CD4-positive, alpha-beta T cell treated with Interleukin-21 for 1 hour (primary cell): ENCODE data around the gene ST3GAL3.
"Not testable (repeated sequence)": the region's sequence is repeated elsewhere in the genome, so short reads cannot be mapped to it uniquely, and the experiment has no call there.

Source experiments
- DNase-seq: peaks from one replicate; pipeline ENCODE4 v3.0.0-alpha.2; 2020

ST3GAL3 gene

GRCh38 chr1:43704838-43705237 is 2.5 kb upstream of the ST3GAL3 start:
- DNase-seq: no peak

- DNase-seq: no peak
Observed at GRCh38 chr1:43705334-43705733, 2.0 kb upstream of the ST3GAL3 start.

- DNase-seq: no peak
Observed at GRCh38 chr1:43705982-43706597, 1.2 kb upstream of the ST3GAL3 start.

- peak; percentile 12 for DNase-seq
Observed at GRCh38 chr1:43706598-43707189, 642 bp upstream of the ST3GAL3 start.

DNA sequence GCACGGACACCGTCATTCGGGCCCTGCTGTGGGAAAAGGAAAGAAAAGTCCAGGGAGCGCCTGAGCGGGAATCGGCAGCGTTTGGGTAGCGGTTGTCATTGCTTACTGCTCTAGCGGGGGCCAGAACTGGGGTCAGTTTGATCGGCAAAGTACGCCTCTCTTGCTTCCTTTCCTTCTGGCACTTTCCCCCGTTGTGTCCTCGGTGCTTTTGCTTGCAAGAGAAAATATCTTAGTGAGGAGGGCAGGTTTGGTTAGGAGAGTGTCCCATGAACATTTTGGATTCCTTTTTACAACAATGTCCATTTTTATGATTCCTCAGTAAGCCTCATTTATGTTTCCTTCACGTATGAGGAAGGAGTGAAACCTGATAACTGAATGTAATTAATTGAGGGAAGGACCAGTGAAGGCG is 670 bp downstream of the ST3GAL3 start:
- DNase-seq: no peak

DNA sequence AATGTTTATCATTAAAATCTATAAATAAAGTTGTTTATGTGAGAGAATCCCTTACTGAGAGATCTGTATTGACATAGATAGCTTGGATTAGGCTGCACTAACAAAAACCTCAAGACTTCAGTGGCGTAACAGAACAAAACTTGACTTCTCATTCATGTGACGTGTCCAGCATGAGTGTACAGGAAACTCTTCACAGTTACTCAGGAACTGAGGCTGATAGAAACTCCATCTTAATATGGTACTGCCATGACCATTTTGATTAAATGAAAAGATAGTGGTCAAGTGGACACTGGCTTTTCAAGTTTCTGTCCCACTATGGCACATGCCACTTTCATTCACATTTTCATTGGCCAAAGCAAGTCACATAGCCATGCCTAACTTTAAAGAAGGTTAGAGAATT is 3.7 kb downstream of the ST3GAL3 start:
- no peak for DNase-seq

DNA sequence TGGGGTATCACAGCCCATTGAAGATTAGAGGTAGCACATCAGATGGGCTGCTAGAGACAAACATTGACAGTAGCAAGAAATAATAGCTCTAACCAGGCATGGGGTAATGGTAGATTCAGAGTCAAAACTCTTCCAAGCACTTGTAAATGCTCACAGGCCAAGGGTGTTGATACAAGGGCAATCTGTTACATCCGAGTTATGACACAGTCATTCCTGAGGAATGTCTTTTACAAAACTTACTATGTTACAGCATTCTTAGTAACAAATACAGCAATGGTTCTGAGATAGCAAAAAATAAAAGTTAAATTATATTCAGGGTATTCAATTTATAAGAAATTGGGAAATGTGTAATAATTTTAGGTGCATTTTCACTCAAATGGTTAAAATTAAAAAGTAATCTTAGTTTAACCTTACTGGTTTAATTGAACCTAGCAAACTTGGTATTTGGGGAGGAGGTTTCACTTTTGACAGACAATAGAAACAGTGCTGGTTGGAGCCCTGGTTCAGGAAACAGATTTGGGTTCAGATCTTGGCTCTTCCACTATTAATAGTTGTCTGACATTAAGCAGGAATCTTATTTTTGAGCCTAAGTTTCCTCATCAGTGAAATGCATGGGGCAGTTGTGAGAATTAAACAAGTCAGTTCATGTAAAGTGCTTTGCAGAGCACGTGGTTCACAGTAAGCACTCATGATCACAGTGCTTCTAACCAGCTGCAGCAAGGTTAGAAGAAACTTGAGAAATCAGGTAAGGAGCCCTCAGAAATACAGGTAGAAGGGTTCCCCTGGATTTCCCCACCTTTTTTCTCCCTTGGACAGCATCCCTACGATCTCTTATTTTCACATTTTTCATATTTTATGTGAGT is 4.4 kb downstream of the ST3GAL3 start:
- no peak for DNase-seq

DNA sequence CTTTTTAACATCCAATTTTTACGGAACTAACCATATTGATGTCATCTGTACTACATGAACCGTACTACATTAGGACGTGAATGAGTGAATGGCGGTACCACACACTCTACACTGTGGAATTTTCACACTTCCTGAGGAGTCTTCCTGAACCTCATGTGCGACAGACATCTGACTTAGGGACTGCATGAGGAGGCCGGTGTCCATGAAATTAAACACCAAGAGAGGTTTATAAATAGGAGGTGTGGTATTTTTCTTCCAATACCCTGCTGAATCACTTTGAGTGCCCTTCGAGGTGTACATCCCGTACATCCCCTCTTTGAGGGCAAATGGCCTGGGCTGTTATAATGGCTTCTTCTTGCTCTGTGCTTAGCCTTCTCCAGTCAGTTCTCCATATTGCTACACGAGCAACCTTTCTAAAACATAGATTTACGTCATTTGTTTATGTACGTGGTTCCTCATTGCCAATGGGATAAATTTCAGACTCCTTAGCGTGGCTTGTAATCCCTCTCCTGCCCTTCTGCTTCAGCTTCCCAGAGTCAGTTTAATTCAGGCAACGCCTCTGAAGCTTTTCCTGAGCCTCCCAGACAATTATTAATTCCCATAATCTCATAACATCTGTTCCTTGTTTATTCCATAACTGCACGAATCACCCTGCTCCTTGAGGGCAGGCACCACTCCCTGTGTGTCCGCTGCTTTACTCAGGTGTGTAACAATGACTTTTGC is 9.4 kb downstream of the ST3GAL3 start:
- DNase-seq: no peak

DNA sequence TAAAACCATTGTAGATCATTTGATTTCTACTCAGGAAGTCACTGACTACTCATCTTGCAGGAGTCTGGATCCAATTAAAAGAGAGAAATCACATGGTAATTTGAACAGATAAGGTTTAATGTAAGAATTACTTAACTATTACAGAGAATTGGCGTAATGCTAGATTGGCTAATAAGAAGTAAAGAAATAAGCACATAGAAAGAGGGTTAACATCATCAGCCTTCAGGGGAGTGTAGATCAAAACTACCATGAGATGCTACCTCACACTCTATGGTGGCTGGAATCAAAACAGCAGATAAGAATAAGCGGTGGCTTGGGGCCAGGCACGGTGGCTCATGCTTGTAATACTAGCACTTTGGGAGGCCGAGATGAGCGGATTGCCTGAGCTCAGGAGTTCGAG is 11.7 kb downstream of the ST3GAL3 start:
- DNase-seq: no peak

- not testable (repeated sequence) for DNase-seq
Observed at GRCh38 chr1:43719670-43720419, 12.5 kb downstream of the ST3GAL3 start.

- no peak for DNase-seq
Observed at GRCh38 chr1:43722810-43723209, 15.5 kb downstream of the ST3GAL3 start.

DNA sequence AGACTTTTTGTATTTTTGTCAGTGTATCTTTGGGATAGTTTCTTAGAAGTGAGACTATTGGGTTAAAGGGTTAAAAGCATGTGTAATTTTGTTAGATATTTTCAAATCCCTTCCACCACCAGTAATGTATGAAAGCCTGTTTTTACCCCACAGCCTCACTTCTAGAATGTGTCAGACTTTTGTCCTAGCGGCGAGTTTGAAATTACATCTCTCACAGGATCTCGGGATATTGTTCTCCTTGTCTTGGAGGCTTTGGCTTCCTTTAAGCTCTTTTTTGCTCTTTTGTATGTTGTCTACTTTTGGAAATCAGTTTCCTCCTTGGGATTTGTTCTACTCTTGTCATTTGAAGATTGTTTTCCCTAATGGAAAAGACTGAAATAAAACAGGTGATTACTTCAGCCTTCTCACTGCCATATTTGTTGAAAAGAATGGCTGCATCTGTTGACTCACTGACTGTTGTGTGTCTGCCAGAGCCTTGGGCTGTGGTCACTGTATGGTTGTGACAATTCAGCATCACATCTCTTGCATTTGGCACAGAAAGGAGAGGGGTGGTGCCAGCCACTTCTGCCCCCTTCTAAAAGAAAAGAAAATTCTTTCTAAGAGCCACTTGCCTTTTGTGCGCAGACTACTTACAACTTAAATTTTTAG is 22.6 kb downstream of the ST3GAL3 start:
- no peak for DNase-seq

DNA sequence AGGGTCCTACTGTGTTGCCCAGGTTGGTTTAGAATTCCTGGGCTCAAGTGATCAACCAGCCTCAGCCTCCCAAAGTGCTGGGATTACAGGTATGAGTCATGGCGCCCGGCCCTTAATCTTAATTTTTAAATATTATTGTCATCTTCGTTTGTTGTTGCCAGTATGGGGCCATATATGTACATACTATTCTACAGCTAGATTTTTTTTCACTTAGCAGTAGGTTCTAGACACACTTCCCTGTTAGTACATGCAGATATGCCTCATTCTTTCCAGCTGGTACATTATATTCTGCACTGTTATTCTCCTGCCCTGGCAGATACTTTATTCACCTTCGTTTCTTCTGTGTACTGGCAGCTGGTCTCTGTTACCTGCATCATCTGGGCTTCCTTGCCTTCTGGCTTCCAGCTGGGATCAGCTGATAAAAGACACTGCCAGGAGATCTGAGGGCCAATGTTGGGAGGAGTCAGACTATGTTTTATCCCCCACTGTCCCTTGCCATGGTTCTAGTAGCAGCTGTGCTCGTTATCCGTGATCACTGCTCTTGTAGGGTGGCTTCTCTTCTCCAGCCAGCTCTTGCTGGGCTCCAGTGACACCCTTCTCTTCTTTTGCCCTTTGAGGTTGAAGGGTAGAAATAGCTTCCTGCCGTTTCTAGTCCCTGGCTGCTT is 24.7 kb downstream of the ST3GAL3 start:
- no peak for DNase-seq

DNA sequence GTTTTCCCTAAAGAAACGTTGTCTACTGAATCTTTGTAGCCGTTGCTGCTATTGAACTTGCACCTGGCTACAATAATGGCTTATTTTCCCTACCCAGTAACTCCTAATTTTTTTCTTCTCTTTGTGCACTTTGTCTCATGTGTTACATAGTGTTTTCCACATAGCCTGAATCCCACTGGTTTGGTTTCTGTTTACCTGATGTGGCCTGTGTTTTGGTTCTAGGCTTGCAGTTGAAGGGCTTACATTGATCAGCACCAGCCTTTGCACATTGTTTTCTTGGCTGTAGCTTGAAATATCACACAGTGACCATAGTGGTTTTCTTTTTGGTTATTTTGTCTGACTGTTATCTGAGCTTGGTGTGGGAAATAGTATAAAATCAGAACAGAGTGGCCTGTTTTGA is 29.5 kb downstream of the ST3GAL3 start:
- DNase-seq: no peak

GRCh38 chr1:43742026-43742425 is 34.7 kb downstream of the ST3GAL3 start:
- no peak for DNase-seq

DNA sequence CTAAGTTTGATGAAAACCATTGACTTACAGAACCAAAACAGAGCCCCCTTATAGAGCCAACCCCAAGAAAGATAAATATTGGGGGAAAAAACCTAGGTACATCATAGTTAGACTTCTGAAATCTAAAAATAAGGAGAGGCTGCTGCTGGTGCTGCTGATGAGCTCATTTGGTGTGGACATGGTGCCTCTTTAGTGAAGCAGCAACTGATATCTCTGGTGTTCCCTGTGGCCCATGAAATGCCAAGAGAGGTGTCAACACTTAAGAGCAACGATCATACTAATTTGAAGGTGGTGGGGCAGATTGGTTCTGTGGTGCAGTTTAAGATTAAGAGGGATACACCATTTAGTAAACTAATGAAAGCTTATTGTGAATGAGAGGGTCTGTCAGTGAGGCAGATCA is 35.9 kb downstream of the ST3GAL3 start:
- no peak for DNase-seq

DNA sequence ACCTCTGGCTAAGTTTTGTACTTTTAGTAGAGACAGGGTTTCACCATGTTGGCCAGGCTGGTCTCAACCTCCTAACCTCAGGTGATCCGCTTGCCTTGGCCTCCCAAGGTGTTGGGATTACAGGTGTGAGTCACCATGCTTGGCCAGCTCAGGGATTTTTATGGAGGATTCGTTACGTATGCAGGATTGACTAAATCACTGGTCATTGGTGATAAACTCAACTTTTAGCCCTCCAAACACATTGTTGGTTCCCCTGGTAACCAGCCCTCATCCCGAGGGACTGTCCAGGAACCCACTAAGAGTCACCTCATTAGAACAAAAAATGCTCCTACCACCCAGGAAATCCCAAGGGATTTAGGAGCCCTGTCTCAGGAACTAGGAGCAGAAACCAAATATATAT is 40.4 kb downstream of the ST3GAL3 start:
- no peak for DNase-seq

- DNase-seq: no peak
Observed at GRCh38 chr1:43750083-43750482, 42.7 kb downstream of the ST3GAL3 start.

DNA sequence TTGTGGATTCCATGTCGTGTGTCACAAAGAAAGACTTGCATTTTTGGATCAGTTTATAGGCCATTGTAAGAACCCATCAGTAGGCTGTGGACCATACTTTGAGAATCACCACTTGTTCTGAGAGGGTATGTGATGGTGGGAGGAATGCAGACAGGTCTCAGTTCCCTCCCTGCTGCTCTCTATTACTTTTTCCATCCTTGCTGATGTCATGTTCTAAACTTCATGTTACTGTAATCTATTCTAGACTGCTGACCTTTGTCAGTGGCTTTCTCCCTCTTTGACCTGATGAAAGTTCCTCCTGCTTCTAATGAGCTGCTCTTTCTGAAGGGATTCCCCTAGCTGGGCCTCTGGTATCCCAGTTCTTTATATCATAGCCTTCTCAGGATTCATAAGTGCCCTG is 46.1 kb downstream of the ST3GAL3 start:
- no peak for DNase-seq

DNA sequence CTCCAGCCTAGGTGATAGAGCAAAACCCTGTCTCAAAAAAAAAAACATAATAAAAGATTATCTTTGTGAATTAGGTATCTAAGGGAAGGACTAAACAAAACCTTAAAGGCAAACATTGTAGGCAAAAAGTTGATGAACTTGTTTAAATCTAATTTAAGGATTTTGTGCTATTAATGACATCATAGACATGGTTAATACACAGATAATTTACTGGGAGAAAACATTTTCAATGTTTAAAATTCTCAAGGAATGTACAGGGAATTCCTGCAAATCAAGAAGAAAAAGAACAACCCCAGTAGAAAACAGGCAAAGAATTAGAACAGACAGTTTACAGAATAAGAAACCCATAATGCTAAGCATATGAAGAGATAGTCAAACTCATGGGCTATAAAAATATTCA is 47.6 kb downstream of the ST3GAL3 start:
- no peak for DNase-seq

DNA sequence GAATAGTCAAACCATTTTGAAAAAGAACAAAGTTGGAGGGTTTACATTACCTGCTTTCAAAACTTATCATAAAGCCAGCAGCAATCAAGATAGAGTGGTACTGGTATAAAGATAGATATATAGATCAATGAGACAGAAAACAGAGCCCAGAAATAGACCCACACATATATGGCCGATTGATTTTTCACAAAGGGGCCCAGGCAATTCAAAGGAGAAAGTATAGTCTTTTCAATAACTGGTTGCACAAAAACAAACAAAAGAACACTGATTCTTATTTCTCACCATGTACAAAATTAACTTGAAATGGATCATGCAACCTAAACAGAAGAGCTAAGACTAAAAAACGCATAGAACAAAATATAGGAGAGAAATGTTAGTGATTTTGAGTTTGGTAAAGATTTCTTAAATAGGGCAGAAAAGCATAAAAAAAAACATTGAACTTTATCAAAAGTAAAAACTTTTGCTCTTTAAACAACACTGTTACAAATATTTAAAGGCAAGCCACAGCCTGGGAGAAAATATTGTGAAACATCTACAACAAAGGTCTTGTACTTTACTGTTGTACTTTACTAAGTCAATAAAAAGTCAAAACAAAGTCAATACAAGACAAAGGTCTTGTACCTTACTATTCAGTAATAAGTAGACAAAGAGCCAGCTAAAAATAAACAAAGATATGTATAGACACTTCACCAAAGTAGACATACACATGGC is 50.2 kb downstream of the ST3GAL3 start:
- no peak for DNase-seq
